IPS DF 6.9 (cell line): Measurements from ENCODE around the gene FAM3C.
"Not testable (repeated sequence)": the region's sequence is repeated elsewhere in the genome, so short reads cannot be mapped to it uniquely, and the experiment has no call there.

Source experiments
- DNase-seq: peaks from one replicate; pipeline ENCODE4 v3.0.0-alpha.2; 2013; ENCODE audit warnings: low read depth, low spot score
- H3K27ac ChIP-seq: one replicate; pipeline ENCODE4 v1.5.1; 2013; ENCODE audit warnings: low read length, control low read depth
- H3K27me3 ChIP-seq: 2 replicates; pipeline ENCODE4 v1.6.1; 2013; ENCODE audit warnings: mild to moderate bottlenecking, low read length; ENCODE audit not compliant: control insufficient read depth, insufficient read depth
- H3K36me3 ChIP-seq: 2 replicates; pipeline ENCODE4 v1.6.1; 2013; ENCODE audit warnings: low read length; ENCODE audit not compliant: control insufficient read depth, insufficient read depth
- H3K4me1 ChIP-seq: 2 replicates; pipeline ENCODE4 v1.6.1; 2013; ENCODE audit warnings: low read length; ENCODE audit not compliant: control insufficient read depth, insufficient read depth
- H3K4me3 ChIP-seq: 2 replicates; pipeline ENCODE4 v1.5.1; 2013; ENCODE audit warnings: mild to moderate bottlenecking, low read length
- H3K9me3 ChIP-seq: 2 replicates; pipeline ENCODE4 v1.6.1; 2013; ENCODE audit warnings: low read length, inconsistent platforms; ENCODE audit not compliant: control insufficient read depth, insufficient read depth
- WGBS: extraction: QIAGEN DNeasy Blood & Tissue Kit; methylation state at CpG from one replicate; pipeline ENCODE4 v1.1.7; 2013; ENCODE audit warnings: mixed read lengths, missing lambda C conversion rate; ENCODE audit not compliant: insufficient read length, insufficient coverage; 5-methylcytosine and 5-hydroxymethylcytosine counted together

FAM3C gene

GRCh38 chr7:121431389-121431995 lies 35.4 kb upstream of the FAM3C start:
- Histone ChIP-seq H3K4me1 (no peaks in the 10 kb centered on the region), H3K27me3 (no peaks in the 10 kb centered on the region), H3K4me3 (no peak overlapping the region), H3K27ac (no peak overlapping the region), H3K9me3 (no peaks in the 10 kb centered on the region), H3K36me3 (no peaks in the 10 kb centered on the region)
- WGBS: no CpG with 5 or more reads among the region's 2 CpGs
- DNase-seq: no peak

- H3K4me3 ChIP-seq: no peak overlapping the region
- H3K27me3 ChIP-seq: no peaks in the 10 kb centered on the region
- H3K36me3 ChIP-seq: no peaks in the 10 kb centered on the region
- no peaks in the 10 kb centered on the region for H3K9me3 ChIP-seq
- no peaks in the 10 kb centered on the region for H3K4me1 ChIP-seq
- H3K27ac ChIP-seq: no peak overlapping the region
- WGBS: no CpG with 5 or more reads among the region's 1 CpG
- DNase-seq: no peak
Observed at GRCh38 chr7:121430558-121430957, 34.5 kb upstream of the FAM3C start.

GRCh38 chr7:121429798-121430197 lies 33.7 kb upstream of the FAM3C start:
- H3K27me3 ChIP-seq: no peaks in the 10 kb centered on the region
- H3K36me3 ChIP-seq: no peaks in the 10 kb centered on the region
- H3K4me3 ChIP-seq: no peak overlapping the region
- no peaks in the 10 kb centered on the region for H3K9me3 ChIP-seq
- H3K27ac ChIP-seq: no peak overlapping the region
- no peak for DNase-seq
- H3K4me1 ChIP-seq: no peaks in the 10 kb centered on the region

- WGBS: no CpG with 5 or more reads among the region's 4 CpGs
- Histone ChIP-seq H3K27me3 (no peaks in the 10 kb centered on the region), H3K36me3 (no peaks in the 10 kb centered on the region), H3K4me3 (no peak overlapping the region), H3K27ac (no peak overlapping the region), H3K9me3 (no peaks in the 10 kb centered on the region), H3K4me1 (no peaks in the 10 kb centered on the region)
- no peak for DNase-seq
Observed at GRCh38 chr7:121428855-121429489, 32.9 kb upstream of the FAM3C start.

- H3K27ac ChIP-seq, DNase-seq: not testable (repeated sequence)
- no CpG with 5 or more reads among the region's 17 CpGs for WGBS
Observed at GRCh38 chr7:121421743-121422142, 25.6 kb upstream of the FAM3C start.

GRCh38 chr7:121420976-121421375 lies 24.9 kb upstream of the FAM3C start:
- DNase-seq: no peak
- Histone ChIP-seq H3K9me3 (no peaks in the 10 kb centered on the region), H3K27ac (no peak overlapping the region), H3K36me3 (no peaks in the 10 kb centered on the region), H3K27me3 (no peaks in the 10 kb centered on the region), H3K4me1 (no peaks in the 10 kb centered on the region), H3K4me3 (no peak overlapping the region)
- WGBS: no CpG with 5 or more reads among the region's 3 CpGs

More at GRCh38 chr7:121421743-121422142, 25.6 kb upstream of the FAM3C start:
- not testable (repeated sequence) for H3K4me1 ChIP-seq, H3K4me3 ChIP-seq, H3K27me3 ChIP-seq, H3K36me3 ChIP-seq, H3K9me3 ChIP-seq

- Histone ChIP-seq H3K27ac (no peak overlapping the region), H3K36me3 (no peaks in the 10 kb centered on the region), H3K9me3 (no peaks in the 10 kb centered on the region), H3K4me3 (no peak overlapping the region), H3K4me1 (no peaks in the 10 kb centered on the region), H3K27me3 (no peaks in the 10 kb centered on the region)
- no CpG with 5 or more reads among the region's 6 CpGs for WGBS
- DNase-seq: no peak
Observed at GRCh38 chr7:121419201-121420148, 23.4 kb upstream of the FAM3C start.

GRCh38 chr7:121416533-121416932 lies 20.4 kb upstream of the FAM3C start:
- Histone ChIP-seq H3K27ac (no peak overlapping the region), H3K4me3 (no peak overlapping the region), H3K9me3 (no peaks in the 10 kb centered on the region), H3K27me3 (no peaks in the 10 kb centered on the region), H3K4me1 (no peaks in the 10 kb centered on the region), H3K36me3 (no peaks in the 10 kb centered on the region)
- DNase-seq: no peak
- no CpG with 5 or more reads among the region's 1 CpG for WGBS

GRCh38 chr7:121414436-121414835 lies 18.3 kb upstream of the FAM3C start:
- DNase-seq: no peak
- WGBS: no CpG with 5 or more reads among the region's 1 CpG
- Histone ChIP-seq H3K27me3 (no peaks in the 10 kb centered on the region), H3K4me3 (no peak overlapping the region), H3K27ac (no peak overlapping the region), H3K4me1 (no peaks in the 10 kb centered on the region), H3K9me3 (no peaks in the 10 kb centered on the region), H3K36me3 (no peaks in the 10 kb centered on the region)

- no peaks in the 10 kb centered on the region for H3K36me3 ChIP-seq
- H3K4me3 ChIP-seq: no peak overlapping the region
- no peaks in the 10 kb centered on the region for H3K4me1 ChIP-seq
- H3K27ac ChIP-seq: no peak overlapping the region
- DNase-seq: no peak
- H3K9me3 ChIP-seq: no peaks in the 10 kb centered on the region
- WGBS: no CpG with 5 or more reads among the region's 3 CpGs
- no peaks in the 10 kb centered on the region for H3K27me3 ChIP-seq
Observed at GRCh38 chr7:121411597-121411979, 15.5 kb upstream of the FAM3C start.
